C4-2B (cell line): ENCODE data around the gene DZIP3.

Experiments used
- ZFX ChIP-seq: fragments of 450-650 bp; IDR thresholded peaks from 2 replicates; pipeline ENCODE4 v1.6.1; 2017
- TF ChIP-seq, protein P1 (sequence below): fragments of 450-650 bp; conservative IDR thresholded peaks from 2 replicates; pipeline ENCODE4 v1.5.1; 2017; ENCODE audit warnings: mild to moderate bottlenecking

GRCh38 chr3:108569336-108569735 is 20.2 kb upstream of the DZIP3 start:
- TF ChIP-seq, protein P1, sequence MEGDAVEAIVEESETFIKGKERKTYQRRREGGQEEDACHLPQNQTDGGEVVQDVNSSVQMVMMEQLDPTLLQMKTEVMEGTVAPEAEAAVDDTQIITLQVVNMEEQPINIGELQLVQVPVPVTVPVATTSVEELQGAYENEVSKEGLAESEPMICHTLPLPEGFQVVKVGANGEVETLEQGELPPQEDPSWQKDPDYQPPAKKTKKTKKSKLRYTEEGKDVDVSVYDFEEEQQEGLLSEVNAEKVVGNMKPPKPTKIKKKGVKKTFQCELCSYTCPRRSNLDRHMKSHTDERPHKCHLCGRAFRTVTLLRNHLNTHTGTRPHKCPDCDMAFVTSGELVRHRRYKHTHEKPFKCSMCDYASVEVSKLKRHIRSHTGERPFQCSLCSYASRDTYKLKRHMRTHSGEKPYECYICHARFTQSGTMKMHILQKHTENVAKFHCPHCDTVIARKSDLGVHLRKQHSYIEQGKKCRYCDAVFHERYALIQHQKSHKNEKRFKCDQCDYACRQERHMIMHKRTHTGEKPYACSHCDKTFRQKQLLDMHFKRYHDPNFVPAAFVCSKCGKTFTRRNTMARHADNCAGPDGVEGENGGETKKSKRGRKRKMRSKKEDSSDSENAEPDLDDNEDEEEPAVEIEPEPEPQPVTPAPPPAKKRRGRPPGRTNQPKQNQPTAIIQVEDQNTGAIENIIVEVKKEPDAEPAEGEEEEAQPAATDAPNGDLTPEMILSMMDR = no peak
- no peak for TF ChIP-seq ZFX
